Measurements from ENCODE around the gene GPR89A.
"Not testable (repeated sequence)": the region's sequence is repeated elsewhere in the genome, so short reads cannot be mapped to it uniquely, and the experiment has no call there.

Gene GPR89A

DNA sequence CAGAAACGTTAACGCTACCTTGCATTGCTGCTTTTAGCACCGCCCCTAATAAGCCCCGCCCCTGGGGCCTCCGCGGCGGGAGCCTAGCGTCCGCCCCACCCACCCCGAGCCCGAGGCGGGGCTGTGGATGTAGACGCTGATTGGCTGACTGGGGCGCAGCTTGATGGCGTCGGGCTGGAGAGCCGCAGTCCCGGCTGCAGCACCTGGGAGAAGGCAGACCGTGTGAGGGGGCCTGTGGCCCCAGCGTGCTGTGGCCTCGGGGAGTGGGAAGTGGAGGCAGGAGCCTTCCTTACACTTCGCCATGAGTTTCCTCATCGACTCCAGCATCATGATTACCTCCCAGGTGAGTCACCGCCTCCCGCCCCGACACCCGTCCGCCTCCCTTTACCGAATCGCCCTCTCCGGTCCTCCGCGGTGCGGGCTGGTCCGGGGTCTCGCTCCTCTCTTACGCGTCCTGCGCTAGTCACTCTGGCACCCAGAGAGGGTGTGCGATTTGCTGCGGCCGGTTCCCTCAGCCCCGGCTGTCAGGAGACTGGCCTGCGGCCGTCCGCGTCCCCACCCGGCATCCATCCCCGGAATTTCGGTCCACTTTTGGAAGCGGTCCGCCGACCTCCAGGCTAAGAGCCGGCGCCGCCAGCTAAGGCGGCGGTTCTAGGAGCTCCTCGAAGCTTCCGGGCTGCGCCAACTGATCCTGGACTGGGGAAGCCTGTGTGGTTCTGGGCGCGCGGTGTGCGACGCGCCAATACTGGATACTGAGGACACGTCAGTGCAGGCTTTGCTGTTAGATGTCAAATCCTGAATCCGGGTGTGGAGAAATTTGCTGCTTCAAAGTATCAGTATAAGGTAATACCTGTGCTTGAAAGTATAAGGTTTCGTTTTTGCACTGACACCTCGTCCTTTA is at the start of gene GPR89A:
GPR89A (plus strand) TSS at position 156 of the 901 bp plus-strand sequence; CDS start at position 302, 146 bp downstream.
- DNase-seq (ENCODE audit: low read depth in 2 of 2), result peak; percentile 95 to 96

DNA sequence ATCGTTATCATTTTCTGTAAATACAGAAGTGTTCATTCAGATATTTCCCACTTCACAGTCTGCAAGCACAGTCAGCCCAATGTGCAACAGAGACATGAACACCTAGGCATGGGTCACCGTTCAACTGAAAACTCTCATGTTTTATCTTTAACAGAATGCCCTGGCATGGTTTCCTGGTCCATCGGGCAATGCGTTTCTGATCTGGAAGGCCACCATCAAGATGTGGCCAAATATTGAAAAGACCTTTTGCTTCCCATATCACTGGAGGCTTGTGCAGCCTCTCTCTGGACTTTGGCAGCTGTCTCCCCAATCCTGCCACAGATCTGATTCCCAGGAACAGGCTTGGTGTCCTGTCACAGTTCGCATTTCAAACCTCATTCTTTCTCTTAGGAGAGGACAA is 21.0 kb upstream of the GPR89A start:
- not testable (repeated sequence) for DNase-seq (ENCODE audit: low read depth in 2 of 2)

DNA sequence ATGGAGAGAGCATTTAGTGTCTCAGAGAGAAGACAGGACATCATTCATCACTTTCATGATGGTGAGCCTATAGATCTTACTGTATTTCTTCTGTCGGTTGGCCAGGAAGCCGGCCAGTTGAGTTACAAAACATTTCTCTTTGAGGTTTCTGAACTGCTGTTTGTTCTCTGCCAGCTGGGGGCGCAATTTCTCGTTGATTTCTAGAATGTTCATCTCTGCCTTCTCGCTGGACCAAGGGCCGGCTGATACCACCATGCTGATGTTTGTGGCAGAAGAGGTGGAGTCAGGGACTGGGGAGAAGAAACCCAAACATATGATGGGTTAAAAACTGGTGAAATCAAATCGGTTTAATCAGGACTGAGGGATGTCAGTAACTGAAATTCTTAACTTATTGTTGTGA is 17.0 kb upstream of the GPR89A start:
- DNase-seq (ENCODE audit: low read depth in 2 of 2), result peak; percentile 27 to 38

DNA sequence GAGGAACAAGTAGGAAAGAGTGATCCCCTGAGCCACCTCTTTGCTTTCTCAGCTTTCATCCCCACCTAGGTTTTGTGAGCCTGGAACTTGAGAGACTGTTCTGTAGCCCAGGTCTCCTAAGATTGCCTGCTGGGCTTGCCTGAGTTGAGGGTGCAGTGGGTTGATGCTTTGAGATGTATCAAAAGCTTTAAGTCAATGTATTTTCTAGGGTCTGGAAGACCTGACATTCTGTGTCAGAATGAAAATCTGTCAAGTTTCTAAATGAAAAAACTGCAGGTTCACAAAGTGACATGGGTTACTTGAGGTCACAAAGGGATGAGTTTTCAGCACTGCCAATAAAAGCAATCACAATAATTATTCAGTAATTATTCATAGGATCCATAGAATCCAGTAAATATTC is 15.4 kb upstream of the GPR89A start:
- DNase-seq (ENCODE audit: low read depth in 2 of 2), result not testable (repeated sequence)

DNA sequence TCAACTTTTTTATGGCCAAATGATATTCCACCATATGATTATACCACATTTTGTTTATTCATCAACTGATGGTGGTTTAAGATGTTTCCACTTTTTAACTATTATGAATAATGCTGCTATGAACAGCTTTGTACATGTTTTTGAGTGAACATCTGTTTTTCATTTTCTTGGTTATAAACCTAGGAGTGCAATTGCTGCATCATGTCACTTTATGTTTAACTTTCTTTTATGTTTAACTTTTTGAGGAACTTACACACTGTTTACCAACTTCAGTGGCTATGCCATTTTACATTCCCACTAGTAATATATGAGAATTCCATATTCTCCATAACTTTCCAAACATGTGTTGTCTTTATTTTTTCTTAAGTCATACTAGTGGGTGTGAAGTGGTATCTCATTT is 12.4 kb upstream of the GPR89A start:
- not testable (repeated sequence) for DNase-seq (ENCODE audit: low read depth in 2 of 2)

DNA sequence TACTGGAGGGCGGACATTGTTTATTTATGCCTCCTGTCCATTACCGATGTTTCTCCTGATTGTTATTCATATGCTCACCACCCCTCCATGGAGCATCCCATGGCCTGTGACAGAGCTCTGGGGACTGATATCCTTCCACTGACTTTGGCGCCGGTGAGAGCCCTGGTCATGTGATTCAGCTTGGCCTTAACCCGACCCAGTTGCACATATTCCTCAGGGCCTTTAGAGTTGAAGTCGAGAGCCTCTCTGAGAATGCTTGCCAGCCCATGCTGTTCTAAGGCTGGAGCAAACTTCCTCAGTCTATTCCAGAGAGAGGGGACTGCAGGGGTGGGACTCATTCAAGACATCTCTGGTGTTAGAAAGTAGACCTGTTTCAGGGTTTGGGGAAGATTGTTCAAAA is 11.6 kb upstream of the GPR89A start:
- not testable (repeated sequence) for DNase-seq (ENCODE audit: low read depth in 2 of 2)

DNA sequence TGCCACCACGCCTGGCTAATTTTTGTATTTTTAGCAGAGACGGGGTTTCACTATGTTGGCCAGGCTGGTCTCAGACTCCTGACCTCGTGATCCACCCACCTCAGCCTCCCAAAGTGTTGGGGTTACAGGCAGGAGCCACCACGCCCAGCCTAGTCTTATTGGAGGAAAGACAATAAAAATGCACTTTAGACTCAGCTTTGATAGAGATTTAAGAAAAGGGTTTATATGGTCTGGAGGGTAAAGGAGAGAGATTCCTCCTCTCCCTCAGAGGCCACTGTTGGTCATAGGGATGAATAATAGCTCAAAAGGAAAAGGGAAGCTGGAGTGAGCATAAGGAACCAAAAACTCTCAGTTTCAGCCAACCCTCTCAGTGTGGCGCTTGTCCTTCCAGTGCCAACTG is 8.4 kb upstream of the GPR89A start:
- DNase-seq (ENCODE audit: low read depth in 2 of 2), result not testable (repeated sequence)

DNA sequence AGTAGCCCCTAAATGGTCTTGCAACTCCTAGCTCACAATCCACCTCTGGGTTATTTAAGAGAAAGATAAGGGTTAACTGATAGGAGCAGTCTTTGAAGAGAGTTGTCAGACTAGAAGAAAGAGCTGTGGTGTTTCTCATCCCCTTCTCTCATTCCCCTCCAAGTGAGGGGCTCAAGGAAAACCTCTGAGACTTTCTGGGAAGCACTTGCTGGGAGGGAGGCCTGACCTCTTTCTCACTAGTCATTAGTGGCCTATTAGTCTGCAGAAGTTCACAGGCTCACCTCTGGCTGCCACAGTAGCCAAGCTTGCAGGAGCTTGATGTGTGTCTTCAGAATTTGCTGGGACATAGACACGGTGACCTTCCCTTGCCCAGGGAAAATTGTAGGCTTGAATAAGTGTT is 6.2 kb upstream of the GPR89A start:
- no peak for DNase-seq (ENCODE audit: low read depth in 2 of 2)

DNA sequence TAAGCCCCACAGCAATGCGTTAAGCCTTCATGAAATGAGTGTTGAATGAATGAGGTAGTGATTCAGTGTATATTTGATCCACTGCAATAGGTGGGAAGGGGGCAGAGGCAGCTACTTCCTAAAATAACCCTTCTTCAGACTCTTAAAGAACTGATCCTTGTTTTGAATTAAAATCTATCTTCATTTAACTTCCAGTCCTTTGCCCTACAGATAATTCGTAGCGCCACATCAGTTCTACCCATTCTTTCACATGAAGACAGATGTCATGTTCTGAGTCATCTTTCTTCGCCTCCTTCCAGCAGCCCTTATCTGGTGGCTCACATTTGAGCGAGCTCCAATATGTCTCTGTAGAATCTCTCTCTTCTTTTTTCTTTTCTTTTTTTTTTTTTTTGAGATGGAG is 948 bp upstream of the GPR89A start:
- DNase-seq (ENCODE audit: low read depth in 2 of 2), result not testable (repeated sequence)

DNA sequence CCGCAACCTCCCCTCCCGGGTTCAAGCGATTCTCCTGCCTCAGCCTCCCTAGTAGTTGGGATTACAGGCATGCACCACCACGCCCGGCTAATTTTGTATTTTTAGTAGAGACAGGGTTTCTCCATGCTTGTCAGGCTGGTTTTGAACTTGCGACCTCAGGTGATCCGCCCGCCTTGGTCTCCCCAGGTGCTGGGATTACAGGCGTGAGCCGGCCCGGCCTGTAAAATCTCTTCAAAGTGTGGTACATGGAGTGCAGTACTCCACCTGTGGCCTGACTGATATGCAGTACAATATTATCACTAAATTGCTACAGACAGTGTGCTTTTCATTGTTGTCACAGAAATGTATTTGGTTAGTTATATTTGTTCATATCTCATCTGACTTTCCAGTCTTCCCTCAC is 499 bp upstream of the GPR89A start:
- DNase-seq (ENCODE audit: low read depth in 2 of 2), result not testable (repeated sequence)

DNA sequence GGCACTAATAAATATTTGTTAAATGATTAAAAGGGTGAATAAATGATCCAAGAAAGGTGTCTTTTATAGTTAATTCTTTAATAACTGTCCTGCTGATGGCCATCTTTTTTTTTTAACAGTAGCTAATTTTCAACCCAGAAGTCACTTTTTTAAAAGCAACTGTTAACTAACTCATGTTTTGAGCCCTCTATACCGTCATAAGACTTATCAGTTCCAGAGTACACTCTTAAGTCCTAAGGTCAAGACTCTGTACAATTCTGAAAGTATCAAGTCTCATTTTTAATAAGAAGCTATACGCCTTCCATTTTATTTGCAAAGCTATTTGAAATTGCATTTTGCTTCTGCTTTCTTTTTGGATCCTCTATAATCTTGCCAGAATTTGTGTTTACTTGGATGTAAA is 3.0 kb downstream of the GPR89A start:
- not testable (repeated sequence) for DNase-seq (ENCODE audit: low read depth in 2 of 2)

DNA sequence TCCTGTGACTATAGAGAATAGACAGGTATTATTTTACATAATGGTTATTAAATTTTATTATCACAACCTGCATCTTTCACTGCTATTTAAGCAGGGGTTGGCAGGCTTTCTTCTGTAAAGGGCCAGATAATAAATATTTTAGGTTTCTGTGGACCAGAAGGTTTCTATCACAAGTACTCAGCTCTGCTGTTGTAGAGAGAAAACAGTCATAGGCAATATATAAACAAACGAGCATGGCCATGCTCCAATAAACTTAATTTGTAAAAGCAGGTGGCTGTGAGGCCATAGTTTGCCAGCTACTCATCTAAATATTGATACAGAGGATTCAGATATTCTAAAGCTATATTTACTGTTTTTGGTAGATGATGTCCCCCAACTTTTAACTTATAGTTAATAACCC is 12.3 kb downstream of the GPR89A start:
- DNase-seq (ENCODE audit: low read depth in 2 of 2), result not testable (repeated sequence)

DNA sequence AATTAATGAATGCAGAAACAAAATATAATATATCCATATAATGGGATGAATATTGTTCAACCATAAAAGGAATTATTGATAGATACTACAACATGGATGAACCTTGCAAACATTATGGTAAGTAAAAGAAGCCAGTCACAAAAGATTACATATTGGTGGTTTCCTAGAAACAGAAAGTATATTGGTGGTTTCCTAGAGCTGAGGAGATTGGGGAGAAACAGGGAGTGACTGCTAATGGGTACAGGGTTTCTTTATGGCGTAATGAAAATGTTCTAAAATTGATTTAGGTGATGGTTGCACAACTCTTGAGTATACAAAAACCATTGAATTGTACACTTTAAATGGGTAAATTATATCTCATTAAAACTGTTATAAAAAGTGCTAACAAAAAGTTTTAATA is 14.4 kb downstream of the GPR89A start:
- DNase-seq (ENCODE audit: low read depth in 2 of 2), result not testable (repeated sequence)

DNA sequence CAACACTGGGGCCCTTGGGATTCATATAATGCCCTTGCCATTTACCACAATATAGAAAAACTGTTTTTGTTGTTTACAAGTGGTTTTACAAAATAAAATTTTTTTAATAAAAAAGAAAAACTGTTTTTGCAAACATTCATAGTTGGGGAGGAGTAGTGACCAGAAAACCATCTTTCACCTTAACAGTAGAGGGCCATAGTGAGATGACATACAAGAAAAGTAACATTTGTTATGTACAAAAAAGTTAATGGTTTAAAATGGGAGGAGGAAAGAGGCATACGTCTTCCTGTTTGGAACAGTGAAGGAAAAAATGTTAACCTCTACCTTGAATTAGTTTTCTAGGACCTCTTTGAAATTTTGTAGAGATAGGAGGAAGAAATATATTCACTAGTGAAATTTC is 28.4 kb downstream of the GPR89A start:
- DNase-seq (ENCODE audit: low read depth in 2 of 2), result not testable (repeated sequence)

DNA sequence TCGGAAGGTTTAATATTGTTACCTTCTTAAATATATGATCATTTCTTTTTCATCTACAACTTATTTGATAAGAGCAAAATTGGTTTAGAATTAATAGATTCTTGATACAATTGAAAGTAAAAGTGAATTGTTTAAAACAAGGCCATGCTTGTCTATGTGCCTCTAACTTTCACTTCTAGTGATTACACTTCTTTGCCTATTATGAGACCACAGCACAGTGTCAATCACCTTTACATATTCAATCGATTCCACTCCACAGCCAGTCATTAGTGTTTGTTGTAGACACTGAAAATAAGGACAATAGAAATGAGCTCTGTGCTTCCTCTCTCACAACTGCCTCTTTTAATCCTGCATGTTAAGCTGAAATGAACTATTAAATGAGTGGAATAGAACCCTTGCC is 34.1 kb downstream of the GPR89A start:
- not testable (repeated sequence) for DNase-seq (ENCODE audit: low read depth in 2 of 2)

DNA sequence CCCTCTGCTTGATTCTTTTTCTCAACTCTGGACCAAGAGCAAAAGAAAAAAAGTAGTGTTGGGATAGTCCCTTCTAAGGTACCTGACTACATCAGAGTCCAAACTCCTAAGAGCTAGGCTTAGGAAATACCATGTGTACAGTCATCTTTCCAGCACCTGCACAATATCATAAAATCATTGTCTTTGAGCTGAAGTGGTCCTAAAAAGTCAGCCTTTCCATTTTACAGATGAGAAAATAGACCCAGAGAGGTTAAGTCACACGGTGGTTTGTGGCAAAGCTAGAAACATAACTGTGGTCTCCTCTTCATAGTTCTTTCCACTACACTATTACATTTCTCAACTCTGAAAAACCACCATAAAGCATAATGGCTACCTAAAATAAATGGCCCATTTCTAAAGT is 36.2 kb downstream of the GPR89A start:
- not testable (repeated sequence) for DNase-seq (ENCODE audit: low read depth in 2 of 2)

DNA sequence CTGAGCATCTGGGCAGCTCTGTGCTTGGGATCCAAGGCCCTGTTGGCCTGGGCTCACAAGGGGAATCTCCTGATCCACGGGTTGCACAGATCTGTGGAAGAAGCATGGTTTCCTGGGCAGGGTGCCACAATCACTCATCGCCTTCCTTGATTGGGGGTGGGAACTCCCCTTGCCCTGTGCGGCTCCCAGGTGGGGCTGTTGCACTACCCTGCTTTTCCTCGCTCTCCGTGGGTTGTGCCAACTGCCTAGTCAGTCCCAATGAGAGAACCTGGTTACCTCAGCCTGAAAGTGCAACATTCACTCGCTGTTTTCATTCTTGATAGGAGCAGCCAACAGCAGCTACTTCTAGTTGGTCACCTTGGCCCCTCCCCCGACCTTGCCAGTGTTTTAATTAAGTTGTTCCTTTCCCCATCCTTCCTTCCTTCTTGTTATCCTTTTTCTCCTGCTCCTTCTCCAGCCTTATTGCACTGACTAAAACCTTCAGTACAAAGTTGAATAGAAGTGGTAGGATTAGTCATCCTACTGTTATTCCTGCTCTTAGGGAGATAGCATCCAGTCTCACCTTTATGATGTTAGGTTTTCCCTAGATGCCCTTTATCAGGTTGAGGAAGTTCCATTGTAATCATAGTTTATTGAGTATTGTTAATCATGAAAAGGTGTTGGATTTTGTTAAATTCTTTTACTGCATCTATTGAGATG is 48.6 kb downstream of the GPR89A start:
- not testable (repeated sequence) for DNase-seq (ENCODE audit: low read depth in 2 of 2)

DNA sequence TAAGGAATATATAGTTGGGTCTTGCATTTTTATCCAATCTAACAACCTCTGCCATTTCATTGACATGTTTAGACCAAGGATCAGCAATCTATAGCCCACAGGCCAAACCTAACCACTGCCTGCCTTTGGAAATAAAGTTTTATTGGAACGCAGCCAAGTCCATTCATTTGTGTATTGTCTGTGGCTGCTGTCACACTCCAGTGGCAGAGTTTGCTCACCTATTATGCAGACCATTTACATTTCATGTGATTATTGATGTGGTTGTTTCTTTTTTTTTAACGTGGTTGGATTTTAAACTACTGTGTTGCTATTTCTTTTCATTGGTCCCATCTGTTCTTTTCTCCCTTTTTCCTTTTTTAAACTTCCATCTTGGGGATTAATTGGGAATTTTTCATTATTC is 54.7 kb downstream of the GPR89A start:
- DNase-seq (ENCODE audit: low read depth in 2 of 2), result not testable (repeated sequence)

DNA sequence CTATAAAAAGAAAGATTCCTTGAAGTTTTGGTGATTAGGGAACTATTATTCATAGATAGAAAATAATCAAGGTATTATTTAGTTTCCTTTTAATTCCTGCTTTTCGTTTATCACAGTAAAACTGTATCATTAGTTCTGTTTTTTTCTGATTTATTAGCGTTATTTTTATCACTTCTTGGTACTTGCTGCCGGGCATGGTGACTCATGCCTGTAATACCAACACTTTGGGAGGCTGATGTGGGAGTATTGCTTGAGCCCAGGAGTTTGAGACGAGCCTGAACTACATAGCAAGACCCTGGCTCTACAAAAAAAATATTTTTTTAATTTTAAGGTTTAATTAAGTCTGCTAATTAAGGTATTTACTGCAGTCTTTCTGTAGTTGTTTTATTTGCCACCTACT is 57.2 kb downstream of the GPR89A start:
- DNase-seq (ENCODE audit: low read depth in 2 of 2), result not testable (repeated sequence)

DNA sequence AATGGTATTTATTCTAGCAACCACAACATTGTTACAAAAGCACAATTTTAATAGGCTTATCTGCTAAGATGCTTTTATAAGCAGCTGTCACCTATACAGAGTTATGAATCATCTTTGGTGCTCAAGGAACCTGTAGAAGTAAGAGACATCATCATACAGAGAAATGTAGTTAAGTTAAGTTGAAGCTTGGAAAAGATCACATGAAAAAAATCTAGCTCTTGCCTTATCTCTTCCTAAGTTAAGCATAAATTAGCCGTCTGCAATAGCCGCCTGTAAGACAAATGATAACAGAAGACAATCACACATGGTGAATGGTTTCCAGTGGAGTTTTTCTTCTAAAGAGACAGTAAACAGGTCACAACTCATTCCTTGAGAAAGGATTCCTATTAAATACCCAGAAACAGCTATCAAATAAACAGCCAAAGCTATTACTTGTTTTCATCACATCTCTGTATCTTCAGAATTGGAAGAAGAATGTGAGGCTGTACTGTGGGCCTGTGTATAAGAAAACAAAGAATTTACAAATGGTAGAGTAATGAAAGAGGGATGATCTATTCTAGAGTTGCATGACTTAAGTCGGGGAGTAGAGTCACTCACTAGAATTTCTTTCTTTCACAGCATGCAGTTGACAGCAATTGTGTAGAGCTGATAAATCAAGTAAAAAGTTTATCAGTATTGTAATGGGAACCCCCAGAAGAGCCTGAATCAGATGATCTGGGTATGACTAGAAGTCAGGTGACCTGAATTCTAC is 63.4 kb downstream of the GPR89A start:
- not testable (repeated sequence) for DNase-seq (ENCODE audit: low read depth in 2 of 2)

DNA sequence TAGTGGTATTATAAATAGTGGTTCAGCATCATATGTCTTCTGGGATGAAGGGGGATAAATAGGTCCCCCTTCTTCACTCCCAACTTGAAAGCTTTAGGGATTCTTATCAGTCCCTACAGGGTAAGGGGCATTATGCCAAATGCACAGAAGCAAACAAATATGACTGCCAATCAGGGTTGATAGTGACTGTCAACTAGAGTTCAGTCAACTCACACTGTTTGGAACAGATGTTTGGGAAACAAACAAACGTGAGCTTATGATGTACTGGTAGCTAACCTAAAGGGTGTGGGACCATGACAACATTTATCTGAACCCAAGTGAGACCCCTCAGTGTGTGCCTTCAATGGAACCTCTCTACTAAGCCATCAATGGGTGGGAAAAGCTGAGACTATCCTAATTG is 65.4 kb downstream of the GPR89A start:
- not testable (repeated sequence) for DNase-seq (ENCODE audit: low read depth in 2 of 2)

DNA sequence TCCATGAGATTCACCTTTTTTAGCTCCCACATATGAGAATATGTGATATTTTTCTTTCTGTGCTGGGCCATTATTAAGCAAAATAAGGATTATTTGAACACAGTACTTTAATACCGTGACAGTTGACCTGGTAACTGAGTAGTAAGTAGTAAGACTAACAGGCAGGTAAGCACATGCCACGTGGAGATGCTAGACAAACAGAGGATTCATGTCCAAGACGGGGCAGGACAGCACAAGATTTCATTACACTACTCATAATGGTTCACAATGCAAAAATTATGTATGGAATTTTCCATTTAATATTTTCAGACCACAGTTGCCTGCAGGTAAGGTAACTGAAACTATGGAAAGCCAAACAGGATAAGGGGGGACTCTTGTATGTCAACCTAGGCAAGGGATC is 77.1 kb downstream of the GPR89A start:
- DNase-seq (ENCODE audit: low read depth in 2 of 2), result not testable (repeated sequence)
